Natural killer cell (primary cell): ENCODE results near the gene LMX1B. TPM values are rescaled to one million over a fixed set of nuclear protein-coding genes. Genes with fewer than 3 reads are reported as not detected.
A peak's percentile ranks its signal among the peaks of the same experiment; 100 is the strongest.

ENCODE experiments used
- ATAC-seq, 3 donors: fragments of 150-1000 bp in 2 of 3; fragments of 200-7000 bp in 1 of 3; cut with Tn5 transposase; 1 replicate in 1 of 3; 2 replicates in 2 of 3; pipeline ENCODE4 v1.10.0; 2021; ENCODE audit warnings: mild to moderate bottlenecking in 2 of 3, moderate library complexity in 2 of 3
- DNase-seq, 2 donors: peaks; one replicate each; pipeline versions ENCODE4 v3.0.0 to v3.0.0-alpha.2; 2013 to 2021; ENCODE audit warnings: mixed read lengths in 1 of 2
- H3K27ac ChIP-seq: one replicate; pipeline ENCODE4 v1.5.1; 2013; ENCODE audit warnings: mild to moderate bottlenecking, low read length
- H3K27me3 ChIP-seq: one replicate; pipeline ENCODE4 v1.6.1; 2013; ENCODE audit warnings: low read length; ENCODE audit not compliant: control insufficient read depth, insufficient read depth
- H3K36me3 ChIP-seq: one replicate; pipeline ENCODE4 v1.6.1; 2013; ENCODE audit warnings: low read length; ENCODE audit not compliant: control insufficient read depth, insufficient read depth
- H3K4me1 ChIP-seq: one replicate; pipeline ENCODE4 v1.6.1; 2013; ENCODE audit warnings: low read length; ENCODE audit not compliant: control insufficient read depth, insufficient read depth
- H3K4me3 ChIP-seq: one replicate; pipeline ENCODE4 v1.5.1; 2013; ENCODE audit warnings: low read length
- H3K9me3 ChIP-seq: one replicate; pipeline ENCODE4 v1.6.1; 2013; ENCODE audit warnings: low read length; ENCODE audit not compliant: control insufficient read depth, insufficient read depth
- H3K27ac Mint-ChIP-seq, 2 donors: one replicate each; pipeline ENCODE4 v1.8.0; 2022; ENCODE audit warnings: mild to moderate bottlenecking in 2 of 2, mixed read lengths in 2 of 2, moderate library complexity in 1 of 2
- H3K27me3 Mint-ChIP-seq, 2 donors: one replicate each; pipeline ENCODE4 v1.8.0; 2022; ENCODE audit warnings: low read depth in 2 of 2, mixed read lengths in 2 of 2
- H3K36me3 Mint-ChIP-seq: one replicate; pipeline ENCODE4 v1.8.0; 2022; ENCODE audit warnings: mixed read lengths
- H3K4me1 Mint-ChIP-seq, 2 donors: one replicate each; pipeline ENCODE4 v1.8.0; 2022; ENCODE audit warnings: mixed read lengths in 2 of 2
- H3K4me3 Mint-ChIP-seq: one replicate; pipeline ENCODE4 v1.8.0; 2022; ENCODE audit warnings: mild to moderate bottlenecking, moderate library complexity, mixed read lengths
- H3K9me3 Mint-ChIP-seq, 2 donors: one replicate each; pipeline ENCODE4 v1.8.0; 2022; ENCODE audit warnings: mixed read lengths in 2 of 2
- WGBS: methylation state at CpG from one replicate; pipeline ENCODE4 v1.1.7; 2013; ENCODE audit warnings: missing lambda C conversion rate; ENCODE audit not compliant: insufficient coverage; 5-methylcytosine and 5-hydroxymethylcytosine counted together
- intact Hi-C: fragments of 100-400 bp; cut with micrococcal nuclease; formaldehyde crosslinking; loops from one replicate; pipeline ENCODE4 v1.14.2; 2022
- total RNA-seq, 4 donors: library from RNA; stranded (reverse); fragments of 120-200 nt in 1 of 4; gene quantifications; one replicate each; pipeline versions ENCODE4 v1.2.3 to v1.2.4, GENCODE V29; 2013 to 2022
- TF ChIP-seq, protein P1 (sequence below): fragments of 200-600 bp; IDR thresholded peaks from one replicate; pipeline ENCODE4 v1.8.0; 2022; ENCODE audit warnings: antibody characterized with exemption

The LMX1B gene
- total RNA-seq, 3 donors from 2014 or later (not counting 1 experiment from before 2014, with no cell fraction given): not detected

DNA sequence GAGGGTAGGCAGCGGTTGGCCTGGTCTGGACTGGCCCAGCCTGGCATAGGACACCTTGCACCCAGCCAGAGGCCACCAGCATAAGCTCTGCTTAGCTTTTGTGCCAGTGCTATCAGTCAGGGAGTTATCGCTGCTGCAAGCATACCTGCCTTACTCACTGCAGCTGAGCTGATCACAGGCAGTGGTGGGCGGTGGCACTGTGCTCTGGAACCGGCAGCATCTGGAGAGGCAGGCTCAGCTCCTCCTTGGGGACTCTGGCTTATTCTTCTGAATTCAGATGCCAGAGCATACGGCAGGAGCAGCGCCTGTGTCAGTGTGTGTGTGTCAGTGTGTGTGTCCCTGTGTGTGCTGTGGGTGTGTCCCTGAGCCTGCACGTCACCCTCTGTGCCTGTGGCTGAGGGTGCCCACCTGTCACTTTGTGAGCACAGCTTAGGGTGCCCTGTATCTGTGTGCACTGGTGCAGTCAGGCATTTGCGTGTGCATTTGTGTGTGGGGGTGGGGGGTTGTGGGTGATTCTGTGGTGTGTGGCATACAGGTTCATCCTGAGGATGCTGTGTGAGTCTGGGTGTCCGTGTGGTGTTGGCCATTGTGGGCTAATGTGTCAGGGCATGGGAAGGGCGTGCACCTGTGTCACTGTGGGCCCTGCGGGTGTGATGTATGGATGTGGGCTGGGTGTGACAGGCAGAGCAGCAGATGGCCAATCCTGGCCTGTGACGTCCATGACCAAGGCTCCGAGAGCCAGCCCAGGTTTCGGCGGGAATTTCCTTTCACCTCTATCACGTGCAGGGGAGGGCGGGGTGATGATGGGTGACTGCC lies 23.5 kb downstream of the LMX1B start:
- intact Hi-C loops: loop anchor here (5.0 to 10.0 kb wide), 2 partner anchors 165 to 348 kb away; no protein-coding TSS in a partner anchor
- peak; percentile 77 to 91 (median 87) for ATAC-seq

DNA sequence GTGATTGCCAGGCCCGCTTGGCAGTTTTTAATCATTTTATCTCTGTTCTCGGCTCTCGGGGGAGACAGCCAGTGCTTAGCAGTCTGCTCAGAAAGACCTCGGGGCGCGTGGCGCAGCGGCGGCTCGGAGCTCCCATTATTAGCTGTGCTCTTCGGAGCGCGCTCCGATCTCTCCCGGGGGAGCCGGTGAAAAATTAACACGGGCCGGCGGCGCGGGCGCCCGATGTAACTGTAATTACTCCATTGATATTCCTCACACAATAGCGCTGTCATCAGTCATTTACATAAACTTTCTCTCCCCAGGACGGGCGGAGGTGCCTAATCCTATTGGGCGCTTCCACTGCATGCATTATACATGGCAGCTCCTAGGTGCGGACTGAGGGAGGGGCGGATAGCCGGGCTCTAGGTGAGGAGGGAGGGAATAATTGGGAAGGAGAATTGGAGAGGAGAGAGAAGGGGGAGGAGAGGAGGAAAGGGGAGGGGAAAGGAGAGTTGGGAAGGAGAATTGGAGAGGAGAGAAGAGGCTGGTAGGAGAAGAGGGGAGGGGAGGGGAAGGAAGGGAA lies 24.9 kb downstream of the LMX1B start:
- H3K36me3 Mint-ChIP-seq: no peaks in the 10 kb centered on the region
- peaks cover 40% of the 10 kb centered on the region for H3K27me3 ChIP-seq

More for the DNA sequence above, 23.5 kb downstream of the LMX1B start:
- peak; percentile 83 to 87 for DNase-seq
- Mint-ChIP-seq H3K36me3 (no peaks in the 10 kb centered on the region), H3K27me3 (peaks cover 32 to 42% of the 10 kb centered on the region in 2 donors), H3K4me3 (peak overlapping the region; percentile 74), H3K9me3 (no peaks in the 10 kb centered on the region), H3K4me1 (peaks cover 28 to 40% of the 10 kb centered on the region in 2 donors), H3K27ac (peak overlapping the region; percentile 81 to 92)
- Histone ChIP-seq H3K4me3 (no peak overlapping the region), H3K27ac (peak overlapping the region; percentile 61), H3K27me3 (peaks cover 31% of the 10 kb centered on the region), H3K4me1 (peaks cover 52% of the 10 kb centered on the region), H3K36me3 (no peaks in the 10 kb centered on the region), H3K9me3 (no peaks in the 10 kb centered on the region)
- WGBS: 33% methylated on average over 16 of the region's 17 CpGs
- TF ChIP-seq, protein P1, sequence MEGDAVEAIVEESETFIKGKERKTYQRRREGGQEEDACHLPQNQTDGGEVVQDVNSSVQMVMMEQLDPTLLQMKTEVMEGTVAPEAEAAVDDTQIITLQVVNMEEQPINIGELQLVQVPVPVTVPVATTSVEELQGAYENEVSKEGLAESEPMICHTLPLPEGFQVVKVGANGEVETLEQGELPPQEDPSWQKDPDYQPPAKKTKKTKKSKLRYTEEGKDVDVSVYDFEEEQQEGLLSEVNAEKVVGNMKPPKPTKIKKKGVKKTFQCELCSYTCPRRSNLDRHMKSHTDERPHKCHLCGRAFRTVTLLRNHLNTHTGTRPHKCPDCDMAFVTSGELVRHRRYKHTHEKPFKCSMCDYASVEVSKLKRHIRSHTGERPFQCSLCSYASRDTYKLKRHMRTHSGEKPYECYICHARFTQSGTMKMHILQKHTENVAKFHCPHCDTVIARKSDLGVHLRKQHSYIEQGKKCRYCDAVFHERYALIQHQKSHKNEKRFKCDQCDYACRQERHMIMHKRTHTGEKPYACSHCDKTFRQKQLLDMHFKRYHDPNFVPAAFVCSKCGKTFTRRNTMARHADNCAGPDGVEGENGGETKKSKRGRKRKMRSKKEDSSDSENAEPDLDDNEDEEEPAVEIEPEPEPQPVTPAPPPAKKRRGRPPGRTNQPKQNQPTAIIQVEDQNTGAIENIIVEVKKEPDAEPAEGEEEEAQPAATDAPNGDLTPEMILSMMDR: no peak

GRCh38 chr9:126639318-126640000 lies 25.7 kb downstream of the LMX1B start:
- DNase-seq (no peak), ATAC-seq (no peak)
- H3K27me3 ChIP-seq: peaks cover 42% of the 10 kb centered on the region
- TF ChIP-seq, protein P1: no peak
- no peaks in the 10 kb centered on the region for H3K36me3 ChIP-seq
- no peaks in the 10 kb centered on the region for H3K9me3 ChIP-seq
- no peak overlapping the region for H3K4me3 ChIP-seq
- peaks cover 35 to 36% of the 10 kb centered on the region in 2 donors for H3K27me3 Mint-ChIP-seq
- H3K4me3 Mint-ChIP-seq: peak overlapping the region; percentile 15
- peak overlapping the region in 1 of 2 donors; percentile 92 for H3K27ac Mint-ChIP-seq
- H3K9me3 Mint-ChIP-seq: no peaks in the 10 kb centered on the region
- no peak overlapping the region for H3K27ac ChIP-seq
- H3K4me1 ChIP-seq: peaks cover 52% of the 10 kb centered on the region
- H3K4me1 Mint-ChIP-seq: peaks cover 33 to 46% of the 10 kb centered on the region in 2 donors
- 57% methylated on average over 9 of the region's 12 CpGs for WGBS
- no peaks in the 10 kb centered on the region for H3K36me3 Mint-ChIP-seq
- intact Hi-C loops: loop anchor here (5.0 to 10.0 kb wide), 2 partner anchors 167 to 345 kb away; no protein-coding TSS in a partner anchor

More for the DNA sequence above, 24.9 kb downstream of the LMX1B start:
- H3K27me3 Mint-ChIP-seq: peaks cover 30 to 37% of the 10 kb centered on the region in 2 donors
- Histone ChIP-seq H3K27ac (no peak overlapping the region), H3K4me3 (no peak overlapping the region), H3K36me3 (no peaks in the 10 kb centered on the region), H3K9me3 (no peaks in the 10 kb centered on the region), H3K4me1 (peaks cover 52% of the 10 kb centered on the region)
- H3K9me3 Mint-ChIP-seq: no peaks in the 10 kb centered on the region
- H3K27ac Mint-ChIP-seq: peak overlapping the region; percentile 60 to 92
- ATAC-seq (no peak), DNase-seq (no peak)
- intact Hi-C loops: loop anchor here (5.0 to 10.0 kb wide), 2 partner anchors 166 to 346 kb away; no protein-coding TSS in a partner anchor
- peak overlapping the region; percentile 82 for H3K4me3 Mint-ChIP-seq
- WGBS: 7% methylated on average over 30 of the region's 30 CpGs
- TF ChIP-seq, protein P1: no peak
- peaks cover 33 to 46% of the 10 kb centered on the region in 2 donors for H3K4me1 Mint-ChIP-seq
